SK-MEL-5 (cell line): ENCODE data around the gene OR8G1. TPM values are rescaled to one million over a fixed set of nuclear protein-coding genes. Genes with fewer than 3 reads are reported as not detected.

Experiments
- DNase-seq: peaks from one replicate; pipeline ENCODE4 v3.0.0-alpha.2; 2016; ENCODE audit warnings: low read depth, low spot score
- in situ Hi-C: cut with HindIII; loops from 2 replicates; pipeline ENCODE4 v1.10.0; 2016; ENCODE audit warnings: low sequenced_read_pairs, high pct_unique_total_duplicates, low pct_unique_long_range_greater_than_20kb
- total RNA-seq: library from RNA; depleted of rRNA; stranded (reverse); fragments of >200 nt; shearing (Covaris generic); gene quantifications from 2 replicates; pipeline ENCODE4 v1.2.3, GENCODE V29; 2014; rRNA removed

OR8G1 gene
- total RNA-seq, 1 experiment from 2014 or later = not detected

GRCh38 chr11:124302347-124303125 lies 61.6 kb downstream of the OR8G1 start:
- in situ Hi-C loops = no loop called here
- no peak for DNase-seq

Other genes with a start within 250 kb of the OR8G1 start
- gene OR10G6, start 245.9 kb upstream of the OR8G1 start, total RNA-seq = not detected in 2 replicates
- not detected in 2 replicates for gene OR10G4, start 228.1 kb upstream of the OR8G1 start, total RNA-seq
- not detected in 2 replicates for gene OR10G9, start 218.1 kb upstream of the OR8G1 start, total RNA-seq
- gene OR10G8, start 214.3 kb upstream of the OR8G1 start, total RNA-seq = not detected in 2 replicates
- gene OR10G7, start 199.8 kb upstream of the OR8G1 start, total RNA-seq = not detected in 2 replicates
- gene VWA5A, start 125.6 kb upstream of the OR8G1 start, total RNA-seq = 5.2 and 6.6 TPM in 2 replicates
- not detected in 2 replicates for gene OR10D3, start 57.8 kb upstream of the OR8G1 start, total RNA-seq
- gene OR8G5, start 15.3 kb downstream of the OR8G1 start, total RNA-seq = not detected in 2 replicates
- gene OR8D1, start 72.9 kb downstream of the OR8G1 start, total RNA-seq = not detected in 2 replicates
- not detected in 2 replicates for gene OR8D2, start 79.1 kb downstream of the OR8G1 start, total RNA-seq
- gene OR8B2, start 143.4 kb downstream of the OR8G1 start, total RNA-seq = not detected in 2 replicates
- not detected in 2 replicates for gene OR8B3, start 157.9 kb downstream of the OR8G1 start, total RNA-seq
- not detected in 2 replicates for gene OR8B4, start 183.8 kb downstream of the OR8G1 start, total RNA-seq
- not detected in 2 replicates for gene OR8B8, start 204.6 kb downstream of the OR8G1 start, total RNA-seq